GM19397 (cell line): Measurements from ENCODE around the gene KRTAP15-1.

Experiments
- ATAC-seq: cut with Tn5 transposase; IDR thresholded peaks from one replicate; pipeline ENCODE4 v1.9.1; 2021; ENCODE audit warnings: mild to moderate bottlenecking, moderate library complexity; ENCODE audit not compliant: unreplicated experiment

Gene KRTAP15-1

GRCh38 chr21:30486180-30486579, 46.1 kb downstream of the KRTAP15-1 start:
- ATAC-seq = no peak

GRCh38 chr21:30487336-30487735, 47.3 kb downstream of the KRTAP15-1 start, which contains the start of gene KRTAP19-2:
KRTAP19-2 (minus strand) TSS chr21:30487436; CDS start chr21:30487348, 88 bp downstream.
- no peak for ATAC-seq
